HepG2 (cell line): ENCODE data around the gene PSENEN. TPM values are rescaled to one million over a fixed set of nuclear protein-coding genes. Genes with fewer than 3 reads are reported as not detected.
A peak's percentile ranks its signal among the peaks of the same experiment; 100 is the strongest.

ENCODE experiments used
- ARHGAP35 ChIP-seq: sonication (generic); formaldehyde crosslinking; IDR thresholded peaks from 2 replicates; pipeline ENCODE4 v1.9.0; 2022; ENCODE audit warnings: mild to moderate bottlenecking, inconsistent platforms, moderate library complexity, missing genetic modification reagents, borderline replicate concordance
- ATF3 ChIP-seq: sonication (generic); formaldehyde crosslinking; IDR thresholded peaks from 2 replicates; pipeline ENCODE4 v1.4.0; 2020; ENCODE audit warnings: missing genetic modification reagents
- DZIP1 ChIP-seq: sonication (generic); formaldehyde crosslinking; IDR thresholded peaks from 2 replicates; pipeline ENCODE4 v1.5.0; 2020; ENCODE audit warnings: mild to moderate bottlenecking, missing genetic modification reagents
- FOXA1 ChIP-seq, 2 experiments: fragments of 450-650 bp in 1 of 2; sonication (generic) in 1 of 2; formaldehyde crosslinking in 1 of 2; IDR thresholded peaks; 2 replicates each; pipeline versions ENCODE4 v1.4.0 to v1.6.1; 2016 to 2020; ENCODE audit warnings: missing genetic modification reagents in 1 of 2
- GTF3A ChIP-seq: sonication (generic); formaldehyde crosslinking; conservative IDR thresholded peaks from 2 replicates; pipeline ENCODE4 v1.4.0; 2020; ENCODE audit warnings: mild to moderate bottlenecking, missing genetic modification reagents
- HHEX ChIP-seq: IDR thresholded peaks from 2 replicates; pipeline ENCODE4 v1.6.1; 2016; ENCODE audit warnings: control low read depth
- MIER3 ChIP-seq: IDR thresholded peaks from 2 replicates; pipeline ENCODE4 v1.6.1; 2016; ENCODE audit warnings: missing compliant biosample characterization, borderline replicate concordance
- NKX3-1 ChIP-seq: sonication (generic); formaldehyde crosslinking; IDR thresholded peaks from 2 replicates; pipeline ENCODE4 v1.5.0; 2020; ENCODE audit warnings: missing genetic modification reagents
- NR3C1 ChIP-seq: sonication (generic); formaldehyde crosslinking; IDR thresholded peaks from 2 replicates; pipeline ENCODE4 v1.4.0; 2020; ENCODE audit warnings: missing genetic modification reagents
- RFX1 ChIP-seq: fragments of 450-650 bp; IDR thresholded peaks from 2 replicates; pipeline ENCODE4 v1.6.1; 2017
- SAP130 ChIP-seq: IDR thresholded peaks from 2 replicates; pipeline ENCODE4 v1.6.1; 2016; ENCODE audit warnings: low read depth
- TCF7 ChIP-seq: sonication (generic); IDR thresholded peaks from 2 replicates; pipeline ENCODE4 v1.6.1; 2016; ENCODE audit warnings: antibody characterized with exemption, low read depth
- ZNF136 ChIP-seq: sonication (generic); formaldehyde crosslinking; IDR thresholded peaks from 2 replicates; pipeline ENCODE4 v1.8.1; 2022; ENCODE audit warnings: low read depth, mild to moderate bottlenecking, moderate library complexity, missing genetic modification reagents
- ZNF17 ChIP-seq: sonication (generic); formaldehyde crosslinking; IDR thresholded peaks from 2 replicates; pipeline ENCODE4 v1.5.0; 2020; ENCODE audit warnings: mild to moderate bottlenecking, missing genetic modification reagents
- ZNF296 ChIP-seq: sonication (generic); formaldehyde crosslinking; conservative IDR thresholded peaks from 2 replicates; pipeline ENCODE4 v1.5.0; 2020; ENCODE audit warnings: mild to moderate bottlenecking, missing genetic modification reagents
- ZNF414 ChIP-seq: sonication (generic); formaldehyde crosslinking; IDR thresholded peaks from 2 replicates; pipeline ENCODE4 v1.5.0; 2020; ENCODE audit warnings: missing genetic modification reagents
- ZNF484 ChIP-seq: sonication (generic); formaldehyde crosslinking; IDR thresholded peaks from 2 replicates; pipeline ENCODE4 v1.5.1; 2020; ENCODE audit warnings: mild to moderate bottlenecking, low read depth, missing genetic modification reagents, borderline replicate concordance
- ZNF530 ChIP-seq: sonication (generic); formaldehyde crosslinking; IDR thresholded peaks from 2 replicates; pipeline ENCODE4 v1.5.0; 2020; ENCODE audit warnings: low read depth, mild to moderate bottlenecking, missing genetic modification reagents
- ZNF547 ChIP-seq: sonication (generic); formaldehyde crosslinking; IDR thresholded peaks from 2 replicates; pipeline ENCODE4 v1.5.1; 2020; ENCODE audit warnings: mild to moderate bottlenecking, missing genetic modification reagents
- polyA plus RNA-seq, 8 experiments: library from polyadenylated mRNA; depleted of rRNA in 3 of 8; stranded (reverse) in 7 of 8; unstranded in 1 of 8; fragments of >200 nt; fragmentation: Illumina TruSeq in 4 of 8; extraction: Trizol in 4 of 8; gene quantifications; 2 replicates each; pipeline versions ENCODE4 v1.2.1 to v1.2.3, GENCODE V29; 2011 to 2016; ENCODE audit warnings: low read depth in 4 of 8, missing spikeins in 1 of 8, mixed read lengths in 1 of 8; ENCODE audit not compliant: insufficient read depth in 1 of 8
- total RNA-seq, 5 experiments: library from RNA; depleted of rRNA; stranded (reverse); fragments of >200 nt; fragmentation: Illumina TruSeq; extraction: Trizol; gene quantifications; 2 replicates each; pipeline ENCODE4 v1.2.3, GENCODE V29; 2016; ENCODE audit warnings: low read depth in 1 of 5
- TF ChIP-seq, protein P1 (sequence below): sonication (generic); formaldehyde crosslinking; IDR thresholded peaks from 2 replicates; pipeline ENCODE4 v1.4.0; 2020; ENCODE audit warnings: mild to moderate bottlenecking, missing genetic modification reagents

The PSENEN gene
- total and polyA plus RNA-seq, 2 of the 13 experiments (the other 11 are each of a cell fraction or from before 2014, with no cell fraction given), result 16.9 to 34.2 TPM

DNA sequence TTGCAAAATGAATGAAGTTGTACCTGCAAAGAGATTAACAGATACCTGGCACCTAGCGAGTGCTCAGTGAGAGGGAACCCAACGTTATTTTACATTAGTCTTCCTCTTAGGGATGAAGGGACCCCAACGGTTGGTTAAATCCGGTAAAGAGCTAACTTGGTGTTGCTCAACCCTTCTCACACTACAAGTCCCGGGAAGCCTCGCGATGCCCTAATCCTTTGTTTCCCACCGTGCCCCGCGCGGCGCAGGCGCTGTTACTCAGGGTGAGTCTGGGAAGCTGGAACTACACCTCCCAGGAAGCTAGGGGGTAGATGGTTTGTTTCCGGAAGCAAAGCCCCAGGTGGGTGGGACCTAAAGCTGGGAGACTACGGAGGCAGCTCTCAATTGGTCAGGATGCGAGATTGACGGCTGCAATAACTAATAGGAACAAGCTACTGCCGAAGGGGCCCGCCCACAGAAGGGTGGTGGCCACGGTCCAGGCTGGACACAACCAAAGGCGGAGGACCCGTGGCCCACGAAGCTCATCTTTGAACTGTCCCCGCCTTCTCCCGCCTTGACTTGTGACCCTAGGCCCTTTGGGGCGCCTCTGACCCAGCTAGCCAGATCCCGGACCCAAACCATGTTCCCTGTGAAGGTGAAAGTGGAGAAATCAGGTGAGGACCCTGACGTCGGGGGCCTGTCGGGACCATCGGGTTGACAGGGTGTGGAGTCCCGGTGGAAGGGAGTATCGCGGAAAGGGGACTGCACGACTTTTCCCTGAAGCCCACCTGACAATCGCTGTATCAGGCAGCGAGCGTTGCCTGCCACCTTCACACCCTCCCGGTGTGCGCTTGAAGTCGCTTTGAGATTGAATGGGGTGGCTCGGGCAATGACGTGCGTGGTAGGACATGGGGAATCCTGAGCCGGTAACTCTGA, 2.9 kb downstream of the PSENEN start, which contains the start of gene LIN37 (continued):
- TF ChIP-seq, protein P1, sequence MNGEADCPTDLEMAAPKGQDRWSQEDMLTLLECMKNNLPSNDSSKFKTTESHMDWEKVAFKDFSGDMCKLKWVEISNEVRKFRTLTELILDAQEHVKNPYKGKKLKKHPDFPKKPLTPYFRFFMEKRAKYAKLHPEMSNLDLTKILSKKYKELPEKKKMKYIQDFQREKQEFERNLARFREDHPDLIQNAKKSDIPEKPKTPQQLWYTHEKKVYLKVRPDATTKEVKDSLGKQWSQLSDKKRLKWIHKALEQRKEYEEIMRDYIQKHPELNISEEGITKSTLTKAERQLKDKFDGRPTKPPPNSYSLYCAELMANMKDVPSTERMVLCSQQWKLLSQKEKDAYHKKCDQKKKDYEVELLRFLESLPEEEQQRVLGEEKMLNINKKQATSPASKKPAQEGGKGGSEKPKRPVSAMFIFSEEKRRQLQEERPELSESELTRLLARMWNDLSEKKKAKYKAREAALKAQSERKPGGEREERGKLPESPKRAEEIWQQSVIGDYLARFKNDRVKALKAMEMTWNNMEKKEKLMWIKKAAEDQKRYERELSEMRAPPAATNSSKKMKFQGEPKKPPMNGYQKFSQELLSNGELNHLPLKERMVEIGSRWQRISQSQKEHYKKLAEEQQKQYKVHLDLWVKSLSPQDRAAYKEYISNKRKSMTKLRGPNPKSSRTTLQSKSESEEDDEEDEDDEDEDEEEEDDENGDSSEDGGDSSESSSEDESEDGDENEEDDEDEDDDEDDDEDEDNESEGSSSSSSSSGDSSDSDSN (CRISPR knock-in tag), result no peak
- TF ChIP-seq NKX3-1 (CRISPR knock-in tag) (no peak), ARHGAP35 (peak; percentile 61; the same call in 1 of the 2 replicates), ZNF530 (CRISPR knock-in tag) (no peak), ZNF547 (CRISPR knock-in tag) (peak; percentile 42; the same call in 1 of the 2 replicates), ATF3 (CRISPR knock-in tag) (no peak), NR3C1 (CRISPR knock-in tag) (no peak), ZNF296 (peak; percentile 89), FOXA1 (IDR thresholded peaks at IDR 0.05) (no peak), FOXA1 (CRISPR knock-in tag; IDR thresholded peaks at IDR 0.05) (no peak), TCF7 (no peak), ZNF484 (CRISPR knock-in tag) (no peak), DZIP1 (CRISPR knock-in tag) (no peak), HHEX (CRISPR knock-in tag) (no peak), ZNF414 (no peak), ZNF136 (CRISPR knock-in tag) (no peak), ZNF17 (CRISPR knock-in tag) (no peak), RFX1 (no peak), GTF3A (CRISPR knock-in tag) (no peak), MIER3 (CRISPR knock-in tag) (peak; percentile 66; the same call in 1 of the 2 replicates), SAP130 (peak; percentile 90)
